Medulla oblongata (tissue), 1 donor: ENCODE measurements around the gene MARK3.

Experiments
- DNase-seq: peaks from one replicate; pipeline ENCODE4 v3.0.0-alpha.2; 2015; ENCODE audit errors: extremely low spot score

The MARK3 gene

GRCh38 chr14:103536693-103537092, 151.5 kb downstream of the MARK3 start:
- no peak for DNase-seq

GRCh38 chr14:103537175-103537990, 152.2 kb downstream of the MARK3 start:
- DNase-seq, result no peak

GRCh38 chr14:103538291-103539055, 153.3 kb downstream of the MARK3 start:
- no peak for DNase-seq

- DNase-seq, result no peak
These were observed 154.0 kb downstream of the MARK3 start for GRCh38 chr14:103539056-103539825.

GRCh38 chr14:103540821-103541708, 155.8 kb downstream of the MARK3 start:
- DNase-seq, result no peak

GRCh38 chr14:103541709-103542604, 156.7 kb downstream of the MARK3 start:
- DNase-seq, result peak; percentile 49

GRCh38 chr14:103542605-103543088, 157.4 kb downstream of the MARK3 start:
- peak; percentile 95 for DNase-seq

GRCh38 chr14:103543140-103543539, 157.9 kb downstream of the MARK3 start:
- peak; percentile 76 for DNase-seq

GRCh38 chr14:103543721-103544387, 158.6 kb downstream of the MARK3 start:
- DNase-seq, result peak; percentile 65

GRCh38 chr14:103544388-103545218, 159.4 kb downstream of the MARK3 start:
- DNase-seq, result peak; percentile 86

GRCh38 chr14:103545219-103545914, 160.2 kb downstream of the MARK3 start:
- peak; percentile 3 for DNase-seq

- no peak for DNase-seq
These were observed 160.9 kb downstream of the MARK3 start for GRCh38 chr14:103545915-103546651.

GRCh38 chr14:103546652-103547454, 161.6 kb downstream of the MARK3 start:
- peak; percentile 80 for DNase-seq

- no peak for DNase-seq
These were observed 162.3 kb downstream of the MARK3 start for GRCh38 chr14:103547455-103547940.

GRCh38 chr14:103547941-103548462, 162.8 kb downstream of the MARK3 start:
- DNase-seq, result peak; percentile 3
